ENCODE data around the gene CELA1.

The CELA1 gene

GRCh38 chr12:51374361-51374760 lies 27.9 kb upstream of the CELA1 start:
- no peak for DNase-seq

- DNase-seq = no peak
Observed at GRCh38 chr12:51373187-51373586, 26.7 kb upstream of the CELA1 start.

DNA sequence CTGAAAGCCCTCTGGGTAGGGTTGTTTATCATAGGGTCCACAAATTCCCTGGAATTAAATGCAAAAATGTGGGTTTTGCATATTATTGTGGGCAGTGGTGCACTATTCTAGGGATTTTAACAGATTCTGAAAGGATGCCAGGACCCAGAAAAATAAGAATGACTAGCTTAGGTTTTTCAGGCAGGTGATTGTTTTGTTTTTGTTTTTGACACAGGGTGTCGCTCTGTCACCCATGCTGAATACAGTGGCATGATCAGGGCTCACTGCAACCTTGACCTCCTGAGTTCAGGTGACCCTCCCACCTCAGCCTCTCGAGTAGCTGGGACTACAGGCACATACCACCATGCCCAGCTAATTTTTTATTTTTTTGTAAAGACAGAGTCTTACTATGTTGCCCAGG lies 25.5 kb upstream of the CELA1 start:
- no peak for DNase-seq

- DNase-seq = no peak
Observed at GRCh38 chr12:51371295-51371953, 24.9 kb upstream of the CELA1 start.

DNA sequence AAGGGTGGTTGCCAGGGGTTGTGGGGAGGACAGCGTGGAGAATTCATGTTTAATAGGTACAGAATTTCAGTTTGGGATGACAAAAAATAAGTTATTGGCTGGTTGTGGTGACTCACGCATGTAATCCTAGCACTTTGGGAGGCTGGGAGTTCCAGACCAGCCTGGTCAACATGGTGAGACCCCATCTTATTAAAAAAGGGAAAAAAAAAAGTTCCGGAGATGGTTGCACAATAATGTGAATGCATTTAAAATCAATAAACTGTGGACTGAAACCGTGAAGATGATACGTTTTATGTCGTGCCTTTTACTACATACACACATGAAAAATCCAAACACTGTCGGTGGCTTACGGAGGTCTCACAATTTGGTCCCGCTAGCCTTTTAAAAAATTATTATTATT lies 24.2 kb upstream of the CELA1 start:
- no peak for DNase-seq

- DNase-seq = no peak
Observed at GRCh38 chr12:51369581-51369980, 23.1 kb upstream of the CELA1 start.

- peak; percentile 87 for DNase-seq
Observed at GRCh38 chr12:51368640-51369517, 22.4 kb upstream of the CELA1 start.

- DNase-seq = no peak
Observed at GRCh38 chr12:51365276-51365675, 18.8 kb upstream of the CELA1 start.

DNA sequence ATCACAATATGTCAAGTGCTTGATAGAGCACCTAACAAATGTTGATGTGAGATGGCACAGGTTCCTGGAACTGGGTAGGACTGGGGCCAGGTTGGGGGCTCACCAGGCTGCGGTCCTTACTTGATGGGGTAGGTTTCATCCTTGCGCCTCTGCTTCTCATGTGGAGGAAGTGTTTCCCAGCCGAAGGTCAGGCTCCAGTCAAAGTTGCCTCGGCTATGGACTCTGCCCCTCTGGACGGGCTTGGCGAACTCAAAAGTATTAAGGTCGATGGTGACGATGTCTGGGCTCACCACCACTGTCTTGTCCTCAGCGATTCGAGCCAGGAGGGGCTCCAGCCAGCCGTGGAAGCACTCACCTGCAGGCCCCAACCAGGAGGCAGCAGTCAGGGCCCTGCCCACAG lies 17.5 kb upstream of the CELA1 start:
- no peak for DNase-seq

- no peak for DNase-seq
Observed at GRCh38 chr12:51362747-51363342, 16.4 kb upstream of the CELA1 start.

DNA sequence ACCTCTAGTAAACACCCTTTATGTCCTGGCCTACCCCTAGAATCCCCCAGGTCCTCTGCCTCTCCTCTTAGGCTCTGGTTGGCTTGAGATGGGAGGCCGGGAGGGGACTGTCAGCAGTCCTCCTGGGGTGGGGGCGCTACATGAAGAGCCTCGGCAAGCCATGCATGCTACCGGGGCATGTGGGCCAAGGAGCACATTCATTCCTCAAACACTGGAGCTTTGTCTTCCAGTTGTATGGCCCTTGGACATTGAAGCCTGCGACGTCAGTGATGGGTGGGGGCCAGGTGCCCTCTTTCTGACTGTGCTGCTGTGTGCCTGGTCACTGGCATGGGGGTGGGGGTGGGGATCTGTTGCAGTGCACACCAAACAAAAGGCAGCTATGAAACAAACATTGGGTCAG lies 15.8 kb upstream of the CELA1 start:
- DNase-seq = no peak

DNA sequence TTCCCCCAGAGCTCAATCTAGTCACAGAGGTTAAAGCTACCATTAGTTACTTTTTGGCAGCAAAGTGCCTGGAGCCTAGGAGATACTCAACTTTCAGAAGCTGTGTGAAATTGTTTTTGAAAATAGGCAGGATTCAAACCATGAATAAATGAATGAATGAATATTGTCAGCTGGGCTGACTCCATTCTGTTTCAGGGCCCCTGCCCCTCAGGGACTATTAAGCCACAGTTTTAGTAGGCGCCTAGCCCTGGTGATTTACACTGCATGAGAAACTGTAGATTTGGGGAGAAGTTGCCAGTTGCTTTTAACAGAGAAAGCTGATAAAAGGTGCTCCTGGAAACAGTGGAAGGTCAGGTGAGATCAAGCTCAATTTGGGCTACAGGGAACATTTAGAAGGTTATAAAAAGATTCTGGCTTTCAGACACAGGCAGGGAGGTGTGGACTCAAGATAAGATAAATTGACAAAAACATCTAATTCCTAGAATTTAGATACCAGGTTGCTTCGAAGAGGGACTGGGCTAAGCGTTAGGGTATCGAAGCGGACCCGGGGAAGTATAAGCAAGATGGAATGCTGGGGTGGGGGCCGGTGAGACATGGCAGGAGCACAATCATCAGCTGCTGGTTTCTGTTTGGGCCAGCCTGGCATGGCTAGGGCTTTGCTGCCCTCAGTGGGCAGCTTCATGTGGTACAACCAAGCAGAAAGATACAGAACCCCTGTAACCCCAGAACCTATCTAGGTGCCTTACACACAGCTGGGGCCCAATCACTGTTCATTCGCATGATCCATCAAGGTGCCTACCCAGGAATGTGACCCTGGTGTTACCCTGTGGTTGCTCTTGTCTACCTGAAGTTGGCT lies 14.9 kb upstream of the CELA1 start:
- DNase-seq = no peak

DNA sequence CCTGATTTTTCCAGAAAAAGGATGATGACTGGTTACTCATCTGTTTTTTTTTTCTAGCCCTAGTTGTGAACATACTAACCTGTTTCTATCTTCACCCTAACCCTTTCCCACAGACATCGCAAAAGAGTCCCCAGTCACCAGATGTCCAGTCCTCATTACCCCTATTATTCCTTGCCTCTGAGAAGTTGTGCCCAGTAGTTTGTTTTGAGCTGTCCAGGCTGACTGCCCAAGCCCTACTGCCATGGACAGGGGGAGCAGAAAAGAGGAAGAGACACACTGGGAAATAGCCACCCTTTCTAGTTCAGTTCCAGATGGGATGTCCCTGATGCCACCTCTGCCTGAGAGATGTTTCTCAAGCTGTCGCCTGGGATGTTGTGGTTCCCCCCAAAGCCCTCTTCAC lies 13.8 kb upstream of the CELA1 start:
- DNase-seq = no peak

DNA sequence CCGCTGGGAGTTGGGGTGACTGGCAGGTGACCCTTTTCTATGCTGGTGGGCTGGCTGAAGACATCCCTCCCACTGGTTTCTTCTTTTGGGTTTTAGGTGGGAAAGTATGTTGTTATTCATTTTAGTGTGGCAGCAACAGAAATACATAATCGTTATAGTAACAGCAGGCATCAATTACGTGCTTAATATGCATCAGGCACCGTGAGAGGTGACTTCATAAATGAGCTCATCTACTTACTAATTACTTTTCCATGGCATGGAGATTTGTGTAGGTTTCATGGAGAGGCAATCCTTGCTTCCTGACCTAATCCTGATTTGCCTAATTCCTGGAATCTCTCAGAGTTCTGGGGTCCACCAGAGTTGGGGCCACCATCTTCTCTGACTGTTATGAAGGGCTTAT lies 13.4 kb upstream of the CELA1 start:
- no peak for DNase-seq

- no peak for DNase-seq
Observed at GRCh38 chr12:51358496-51358895, 12.0 kb upstream of the CELA1 start.

DNA sequence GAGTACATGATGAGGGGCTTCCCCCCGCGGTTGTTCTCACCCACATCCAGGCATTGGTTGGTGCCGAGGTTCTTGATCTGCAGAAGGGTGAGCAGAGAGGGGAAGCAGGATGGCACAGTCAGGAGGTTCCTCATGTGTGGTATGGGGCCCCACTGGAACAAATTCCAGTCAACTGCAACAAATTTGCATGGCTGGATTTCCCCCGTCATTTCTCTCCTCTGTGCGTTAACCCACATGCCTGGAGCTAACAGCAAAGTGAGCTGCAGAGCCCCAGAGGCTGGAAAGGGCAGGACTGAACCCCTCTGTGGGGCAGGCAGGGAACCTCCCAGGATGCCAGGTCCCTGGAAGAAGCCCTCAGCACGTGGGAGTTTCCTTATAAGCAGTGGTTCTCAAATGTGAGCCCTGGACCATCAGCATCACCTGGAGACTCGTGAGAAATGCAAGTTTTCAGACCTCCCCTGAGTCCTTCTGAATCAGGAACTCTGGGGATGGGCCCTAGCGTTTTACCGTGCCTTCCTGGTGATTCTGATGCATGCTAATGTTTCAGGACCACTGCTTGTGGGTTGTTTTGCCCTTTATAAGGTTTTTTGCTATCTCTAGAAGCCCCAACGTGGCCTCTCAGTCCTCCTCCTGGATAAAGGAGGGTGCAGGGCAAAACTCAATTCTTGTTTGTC lies 11.0 kb upstream of the CELA1 start:
- peak; percentile 46 for DNase-seq

GRCh38 chr12:51351913-51352532 lies 5.5 kb upstream of the CELA1 start:
- DNase-seq = peak; percentile 48

DNA sequence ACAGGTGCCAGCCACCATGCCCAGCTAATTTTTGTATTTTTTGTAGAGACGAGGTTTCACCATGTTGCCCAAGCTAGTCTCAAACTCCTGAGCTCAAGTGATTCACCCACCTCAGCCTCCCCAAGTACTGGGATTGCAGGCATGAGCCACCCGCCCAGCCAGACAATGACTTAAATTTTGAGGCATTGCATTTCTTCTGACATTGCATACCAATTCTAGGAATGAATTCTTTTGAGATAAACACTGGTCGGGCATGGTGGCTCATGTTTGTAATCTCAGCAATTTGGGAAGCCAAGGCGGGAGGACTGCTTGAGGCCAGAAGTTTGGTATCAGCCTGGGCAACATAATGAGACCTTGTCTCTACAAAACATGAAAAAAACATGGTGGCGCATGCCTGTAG lies 2.5 kb upstream of the CELA1 start:
- DNase-seq = no peak

GRCh38 chr12:51348116-51348515 lies 1.6 kb upstream of the CELA1 start:
- DNase-seq = no peak

DNA sequence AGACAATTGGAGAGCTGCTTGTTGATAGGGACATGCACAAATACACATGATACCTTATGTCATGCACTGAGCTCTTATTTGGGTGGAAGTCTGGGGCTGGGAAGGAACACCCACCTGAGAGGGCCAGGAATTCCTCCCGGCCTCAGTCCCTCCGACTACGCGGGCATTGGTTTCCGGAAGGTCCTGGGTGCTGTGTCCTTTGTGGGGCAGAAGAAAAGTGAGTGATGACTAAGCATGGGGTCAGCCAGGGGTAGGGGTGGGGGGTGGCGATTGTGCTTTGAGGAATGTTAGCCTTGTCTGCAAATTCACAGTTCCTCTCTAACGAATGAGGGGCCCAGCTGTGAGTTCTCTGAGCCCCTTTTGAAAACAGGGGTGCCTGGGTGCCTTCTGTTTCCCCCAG lies 798 bp downstream of the CELA1 start:
- DNase-seq = no peak

DNA sequence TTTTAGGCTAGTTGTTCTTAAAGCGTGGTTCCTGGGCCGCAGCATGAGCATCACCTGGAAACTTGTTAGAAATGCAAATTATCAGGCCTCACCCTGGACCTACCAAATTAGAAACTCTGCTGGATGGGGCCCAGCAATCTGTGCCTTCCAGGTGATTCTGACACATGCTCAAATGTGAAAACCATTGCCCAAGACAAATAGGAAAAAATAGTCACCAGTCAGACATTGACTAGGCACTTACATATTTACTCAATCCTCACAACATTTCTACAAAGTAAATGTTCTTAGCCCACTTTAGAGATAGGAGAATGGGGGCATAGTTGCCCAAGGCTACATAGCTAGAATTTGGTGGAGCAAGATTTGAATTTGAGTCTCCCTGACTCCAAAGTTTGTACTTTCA lies 3.3 kb downstream of the CELA1 start:
- DNase-seq = no peak

GRCh38 chr12:51342416-51342815 lies 4.1 kb downstream of the CELA1 start:
- no peak for DNase-seq

Data from stimulated activated CD4-positive, alpha-beta T cell treated with anti-CD3 and anti-CD28 coated beads, Interleukin-15, amount 100 ng/mL, for 24 hours (primary cell).